Germinal center (tissue), 1 donor: Measurements from ENCODE around the gene DNAJC19.
"Not testable (repeated sequence)": the region's sequence is repeated elsewhere in the genome, so short reads cannot be mapped to it uniquely, and the experiment has no call there.

Experiments
- DNase-seq: peaks from one replicate; pipeline ENCODE4 v3.0.0; 2012; ENCODE audit warnings: mixed read lengths, low spot score

DNAJC19 gene

DNA sequence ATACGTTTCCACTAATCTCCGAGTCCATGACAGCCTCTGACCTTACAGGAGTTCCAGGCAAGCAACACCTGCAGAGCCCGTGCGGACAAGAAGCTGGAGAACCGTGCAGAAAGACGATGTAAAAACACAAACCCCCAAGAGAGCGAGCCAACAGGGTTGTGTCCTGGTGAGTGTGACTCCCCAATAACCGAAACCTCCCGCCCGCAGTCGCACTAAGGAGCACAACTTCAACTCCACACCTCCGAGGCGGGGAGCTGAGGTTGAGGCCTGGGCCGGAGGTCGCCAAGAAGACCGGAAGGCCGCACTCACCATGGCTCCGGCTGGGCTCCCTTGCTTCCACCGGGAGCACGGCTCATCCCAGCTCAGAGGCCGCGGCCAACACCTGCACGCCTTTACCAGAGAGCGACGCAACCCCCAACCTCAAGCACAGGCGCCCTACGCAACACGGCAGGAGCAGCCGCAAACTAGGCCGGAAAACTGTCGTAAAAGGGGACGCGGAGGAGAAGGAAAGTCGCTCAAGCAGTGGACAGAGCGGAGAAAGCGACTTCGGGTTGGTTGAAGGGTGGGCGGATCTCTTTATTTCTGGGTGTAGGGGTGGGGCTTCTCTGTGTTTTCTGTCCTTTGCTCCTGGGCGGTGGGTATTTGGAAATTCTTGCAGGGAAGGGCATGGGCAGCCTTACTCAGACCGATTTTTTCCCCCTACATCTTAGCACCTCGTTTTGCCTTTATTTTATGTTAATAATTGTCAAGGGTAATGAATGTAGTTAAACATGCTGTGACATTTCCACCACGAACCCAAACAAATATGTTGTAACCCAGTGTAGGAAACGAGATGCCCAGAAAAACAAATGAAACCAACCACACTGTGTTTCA, at the start of gene DNAJC19:
TSS of gene DNAJC19 (minus strand) at position 446 of the 873 bp plus-strand sequence. CDS start at position 312, 134 bp downstream.
- peak; percentile 90 for DNase-seq

DNA sequence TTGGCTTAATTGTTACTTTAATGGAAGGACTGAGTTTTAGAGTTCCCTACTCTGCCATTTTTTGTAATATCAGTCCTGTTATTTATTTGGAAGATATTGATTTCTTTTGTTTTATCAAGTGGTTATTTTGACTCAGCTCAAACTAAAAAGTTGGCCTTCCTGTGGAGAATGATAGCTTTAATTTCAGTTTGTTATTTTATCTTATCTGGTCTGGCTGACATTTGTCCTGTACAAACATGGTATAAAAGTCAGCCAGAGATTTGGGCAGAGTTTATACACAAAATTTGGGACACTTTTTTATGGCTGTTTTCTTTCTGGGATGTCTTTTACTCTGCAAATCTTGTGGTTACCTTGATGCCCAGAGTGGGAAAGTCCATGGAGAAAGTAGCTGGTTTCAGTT, 41.4 kb upstream of the DNAJC19 start:
- DNase-seq = no peak

- no peak for DNase-seq
Observed at GRCh38 chr3:181025204-181025603, 35.7 kb upstream of the DNAJC19 start.

GRCh38 chr3:181017690-181018089, 28.2 kb upstream of the DNAJC19 start:
- no peak for DNase-seq

- DNase-seq = no peak
Observed at GRCh38 chr3:181009225-181009624, 19.7 kb upstream of the DNAJC19 start.

DNA sequence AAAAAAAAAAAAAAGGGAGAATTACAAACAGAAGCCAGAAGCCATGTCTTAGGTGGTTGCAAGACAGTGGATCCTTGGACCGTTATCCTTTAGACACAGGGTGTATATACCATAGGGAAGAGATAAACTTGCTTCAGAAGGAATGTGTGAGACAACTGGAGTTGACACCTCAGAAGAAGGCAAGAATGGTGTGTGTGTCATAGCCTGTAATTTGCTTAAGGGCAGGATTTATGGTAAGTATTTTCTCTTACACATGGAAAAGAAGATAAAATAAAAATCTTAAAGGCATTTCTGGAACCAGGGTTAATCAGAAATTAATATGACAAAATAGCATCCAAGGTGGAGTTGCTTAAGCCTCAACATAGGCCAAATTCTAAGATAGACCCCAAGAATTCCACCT, 19.3 kb upstream of the DNAJC19 start:
- DNase-seq = no peak

- DNase-seq = no peak
Observed at GRCh38 chr3:181007262-181007661, 17.7 kb upstream of the DNAJC19 start.

- DNase-seq = no peak
Observed at GRCh38 chr3:181006541-181006940, 17.0 kb upstream of the DNAJC19 start.

- not testable (repeated sequence) for DNase-seq
Observed at GRCh38 chr3:181003469-181003868, 13.9 kb upstream of the DNAJC19 start.

DNA sequence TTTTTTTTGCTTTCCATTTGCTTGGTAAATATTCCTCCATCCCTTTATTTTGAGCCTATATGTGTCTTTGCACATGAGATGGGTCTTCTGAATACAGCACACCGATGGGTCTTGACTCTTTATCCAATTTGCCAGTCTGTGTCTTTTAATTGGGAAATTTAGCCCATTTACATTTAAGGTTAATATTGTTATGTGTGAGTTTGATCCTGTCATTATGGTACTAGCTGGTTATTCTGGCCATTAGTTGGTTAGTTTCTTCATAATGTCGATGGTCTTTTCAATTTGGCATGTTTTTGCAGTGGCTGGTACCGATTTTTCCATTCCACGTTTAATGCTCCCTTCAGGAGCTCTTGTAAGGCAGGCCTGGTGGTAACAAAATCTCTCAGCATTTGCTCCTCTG, 12.8 kb upstream of the DNAJC19 start:
- DNase-seq = not testable (repeated sequence)

DNA sequence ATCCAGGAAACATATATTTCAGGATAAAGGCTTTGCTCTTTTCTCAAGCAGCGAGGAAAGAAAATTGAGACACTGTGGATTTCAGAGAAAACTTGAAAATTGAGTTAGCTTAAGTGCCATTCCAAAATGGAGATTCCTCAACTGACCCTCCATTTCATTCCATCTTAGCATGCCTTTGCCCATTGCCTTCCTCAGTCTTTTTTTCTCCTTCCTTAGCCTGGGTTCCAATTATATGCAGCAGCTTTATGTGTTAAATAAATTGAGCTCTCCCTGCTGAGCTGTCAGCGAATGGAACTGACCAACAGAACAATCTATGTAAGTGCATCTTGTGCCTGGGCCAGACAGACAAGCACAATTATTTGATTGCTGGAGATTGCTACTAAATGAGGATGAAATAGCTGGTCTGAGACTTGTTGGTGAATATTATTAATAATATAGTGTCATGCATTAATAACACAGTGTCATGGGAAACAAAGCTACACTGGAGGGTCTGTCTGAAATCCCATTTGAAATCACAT, 6.9 kb upstream of the DNAJC19 start:
- DNase-seq = no peak

DNA sequence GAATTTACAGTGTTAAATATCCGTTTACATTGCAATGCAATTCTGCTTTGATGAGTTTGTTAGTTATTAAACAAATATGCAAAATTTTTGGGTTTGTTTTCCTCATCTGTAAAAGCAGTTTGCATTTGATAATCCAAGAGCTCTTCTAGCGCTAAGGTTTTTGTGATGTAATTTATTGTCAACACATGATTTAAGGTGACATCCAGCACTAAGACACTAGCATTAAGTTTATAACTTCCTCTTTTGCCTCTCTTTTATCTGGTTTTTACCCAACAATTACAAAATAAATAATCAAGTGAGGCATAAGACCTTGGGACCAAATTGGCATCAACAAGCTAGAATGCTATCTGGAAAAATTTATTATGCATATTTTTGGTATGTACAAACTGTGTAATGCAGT, 969 bp upstream of the DNAJC19 start:
- peak; percentile 1 for DNase-seq

GRCh38 chr3:180987344-180987743, 2.2 kb downstream of the DNAJC19 start:
- no peak for DNase-seq

GRCh38 chr3:180986366-180986765, 3.2 kb downstream of the DNAJC19 start:
- DNase-seq = not testable (repeated sequence)

DNA sequence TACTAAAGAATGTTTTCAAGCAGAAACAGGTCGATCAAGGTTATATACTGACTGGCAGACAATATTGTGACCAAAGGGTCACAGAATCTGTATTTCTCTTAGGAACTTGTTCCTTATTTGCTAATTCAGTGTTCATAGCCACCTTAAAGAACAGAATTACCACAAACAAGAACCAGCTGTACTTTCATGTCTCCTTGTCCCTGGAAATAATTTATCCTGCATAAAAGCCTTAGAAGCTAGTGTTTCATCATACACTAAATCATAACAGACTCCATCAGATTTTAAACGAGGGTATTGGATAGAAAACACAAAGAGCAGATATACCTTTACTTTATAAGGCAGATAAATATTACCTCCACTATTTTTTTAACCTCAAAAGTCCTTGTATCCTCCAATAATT, 6.4 kb downstream of the DNAJC19 start:
- no peak for DNase-seq

- no peak for DNase-seq
Observed at GRCh38 chr3:180981912-180982311, 7.6 kb downstream of the DNAJC19 start.

DNA sequence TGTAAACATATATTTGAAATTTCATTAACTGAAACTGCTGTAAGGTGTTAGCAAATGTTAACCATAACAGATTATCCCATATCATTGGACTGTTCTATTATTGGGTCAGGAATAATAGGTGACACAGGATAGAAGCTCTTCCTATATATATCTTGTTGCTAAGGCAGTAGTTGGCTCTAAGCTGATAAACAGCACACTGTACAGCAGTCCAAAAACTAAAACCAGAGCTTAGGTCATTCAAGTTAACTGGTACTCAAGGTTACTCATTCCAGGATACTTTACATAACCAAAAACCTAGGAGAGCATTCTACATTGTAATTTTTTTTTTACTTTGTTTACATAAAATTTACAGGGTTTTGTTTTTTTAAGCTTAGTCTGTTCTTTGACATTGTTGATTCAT, 8.9 kb downstream of the DNAJC19 start:
- DNase-seq = no peak

DNA sequence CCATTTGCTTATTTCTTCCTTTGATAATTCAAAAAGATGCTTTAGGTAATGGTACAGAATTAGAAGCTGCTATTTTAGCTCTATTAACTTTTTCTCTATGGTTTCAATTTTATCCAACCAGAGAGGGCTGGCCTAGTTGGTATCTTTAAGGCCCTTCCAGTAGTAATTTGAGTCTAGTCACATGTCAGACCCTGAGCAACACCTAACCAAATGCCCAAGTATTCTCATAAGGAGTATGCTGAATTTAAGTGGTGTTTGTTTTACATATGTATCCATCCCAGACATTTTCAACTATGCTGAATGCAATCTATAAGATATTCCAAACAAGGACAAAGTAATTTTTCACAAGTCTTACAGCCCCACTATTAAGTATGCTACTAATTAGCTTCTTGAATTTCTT, 9.6 kb downstream of the DNAJC19 start:
- DNase-seq = no peak

- no peak for DNase-seq
Observed at GRCh38 chr3:180977498-180977897, 12.0 kb downstream of the DNAJC19 start.

DNA sequence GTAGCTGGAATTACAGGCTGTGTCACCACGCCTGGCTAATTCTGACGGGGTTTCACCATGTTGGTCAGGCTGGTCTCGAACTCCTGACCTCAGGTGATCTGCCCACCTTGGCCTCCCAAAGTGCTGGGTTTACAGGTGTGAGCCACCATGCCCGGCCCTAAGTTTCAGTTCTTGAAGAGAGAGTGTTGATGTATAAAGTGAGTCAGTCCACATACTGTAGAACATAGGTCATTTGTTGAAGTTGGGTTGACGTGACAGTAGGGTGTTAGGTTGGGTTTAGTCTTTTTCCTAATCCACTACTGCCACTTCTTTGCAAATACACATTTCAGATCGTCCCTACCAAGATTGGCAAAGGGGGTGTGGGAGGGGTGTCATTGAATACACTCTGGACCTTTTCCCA, 15.2 kb downstream of the DNAJC19 start:
- no peak for DNase-seq

- no peak for DNase-seq
Observed at GRCh38 chr3:180973543-180973942, 16.0 kb downstream of the DNAJC19 start.

GRCh38 chr3:180970931-180971330, 18.6 kb downstream of the DNAJC19 start:
- no peak for DNase-seq

- DNase-seq = no peak
Observed at GRCh38 chr3:180962530-180962929, 27.0 kb downstream of the DNAJC19 start.

GRCh38 chr3:180961552-180961951, 28.0 kb downstream of the DNAJC19 start:
- no peak for DNase-seq
